Astrocyte (in vitro differentiated cells and primary cell): ENCODE results near the gene UST.

Source experiments
- CTCF ChIP-seq: IDR thresholded peaks from 2 replicates; pipeline ENCODE4 v1.5.1; 2011; ENCODE audit warnings: low read depth, mild to moderate bottlenecking, inconsistent platforms, low read length, moderate library complexity; ENCODE audit not compliant: insufficient read depth
- EZH2 ChIP-seq: IDR thresholded peaks from 2 replicates; pipeline ENCODE4 v1.6.1; 2012; ENCODE audit warnings: mild to moderate bottlenecking, low read length, inconsistent platforms; ENCODE audit not compliant: insufficient read depth

DNA sequence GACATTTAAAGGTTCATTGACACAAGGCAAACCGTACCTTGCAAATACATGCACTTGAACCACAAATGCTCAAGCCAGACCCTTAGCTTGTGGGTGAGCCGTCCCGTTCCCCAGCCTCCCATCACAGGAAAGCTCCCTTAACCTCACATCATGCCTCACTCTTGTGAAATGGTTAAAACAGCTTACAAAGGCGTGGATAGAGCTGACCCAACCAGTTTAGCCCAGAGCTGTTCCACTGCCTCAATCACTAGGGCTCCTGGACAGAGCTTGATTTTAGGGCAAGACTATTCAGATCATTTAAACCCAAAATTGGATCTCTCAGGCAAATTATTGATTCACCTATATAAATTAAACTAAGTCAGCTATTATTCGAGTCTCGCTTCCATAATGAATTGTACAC lies 341.1 kb downstream of the UST start:
- TF ChIP-seq EZH2 (no peak), CTCF (no peak)
